Measurements from ENCODE around the gene NFRKB. TPM values are rescaled to one million over a fixed set of nuclear protein-coding genes. Genes with fewer than 3 reads are reported as not detected.

The NFRKB gene
- total and polyA plus RNA-seq, 2 of the 8 experiments (the other 6 are each of a cell fraction or from before 2014, with no cell fraction given) = 17.0 to 31.0 TPM

DNA sequence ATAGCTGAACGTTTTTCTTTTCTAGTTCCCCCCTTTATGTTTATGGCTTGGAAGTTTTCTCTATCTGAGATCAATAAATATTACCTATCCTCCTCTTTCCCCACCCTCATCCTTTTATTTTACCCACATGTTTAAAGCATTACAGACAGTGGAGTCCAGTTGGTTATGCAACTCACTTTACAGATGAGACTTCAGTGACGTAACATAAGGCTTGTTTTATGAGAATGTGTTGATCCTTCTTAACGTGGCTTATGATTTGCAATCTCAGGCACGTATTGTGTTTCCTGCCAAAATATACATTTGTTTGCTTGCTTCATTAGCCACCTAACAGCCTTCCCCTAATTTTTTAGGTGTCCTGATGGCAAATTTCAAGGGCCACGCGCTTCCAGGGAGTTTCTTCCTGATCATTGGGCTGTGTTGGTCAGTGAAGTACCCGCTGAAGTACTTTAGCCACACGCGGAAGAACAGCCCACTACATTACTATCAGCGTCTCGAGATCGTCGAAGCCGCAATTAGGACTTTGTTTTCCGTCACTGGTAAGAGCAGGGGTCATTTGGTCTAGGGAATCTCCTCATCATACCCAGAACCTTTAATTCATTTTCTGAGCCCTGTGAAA is 43.1 kb downstream of the NFRKB start:
- H4K20me1 ChIP-seq (replicated peaks in 1 of 2; ENCODE audit: control insufficient read depth in 1 of 2, insufficient read depth in 2 of 2, low read length in 2 of 2) = no peaks in the 10 kb centered on the region
- CTCF ChIA-PET (ENCODE audit: partially characterized antibody) = interaction anchor here (1.1 kb wide), 1 partner anchor 86 kb away, joined by 3 read pairs; no protein-coding TSS in a partner anchor
- POLR2A ChIA-PET (ENCODE audit: partially characterized antibody) = no interaction called here
- TF ChIP-seq EZH2 (IDR thresholded peaks at IDR 0.05; ENCODE audit: low read depth, low read length, severe bottlenecking) = no peak
- no peak for TF ChIP-seq JUND (IDR thresholded peaks at IDR 0.05; ENCODE audit: low read length)
- no peak for TF ChIP-seq TAF1 (IDR thresholded peaks at IDR 0.05; ENCODE audit: low read depth, low read length)
- no peak for TF ChIP-seq NANOG (IDR thresholded peaks at IDR 0.05; ENCODE audit: insufficient read depth, low read depth, low read length, poor library complexity, severe bottlenecking)
- no peak for TF ChIP-seq SIRT6 (IDR thresholded peaks at IDR 0.05; ENCODE audit: low read length)
- TF ChIP-seq ZNF274 (IDR thresholded peaks at IDR 0.05; ENCODE audit: borderline replicate concordance, extremely low read depth, low read length) = no peak
- TF ChIP-seq, protein P1, sequence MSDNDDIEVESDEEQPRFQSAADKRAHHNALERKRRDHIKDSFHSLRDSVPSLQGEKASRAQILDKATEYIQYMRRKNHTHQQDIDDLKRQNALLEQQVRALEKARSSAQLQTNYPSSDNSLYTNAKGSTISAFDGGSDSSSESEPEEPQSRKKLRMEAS (IDR thresholded peaks at IDR 0.05) = no peak
- no peak for TF ChIP-seq BRCA1 (IDR thresholded peaks at IDR 0.05; ENCODE audit: low read depth, low read length)
- TF ChIP-seq SUZ12 (IDR thresholded peaks at IDR 0.05; ENCODE audit: low read length) = no peak
- no peak for TF ChIP-seq GABPA (IDR thresholded peaks at IDR 0.05; ENCODE audit: borderline replicate concordance, insufficient read depth, low read length)
- TF ChIP-seq CBX5 (IDR thresholded peaks at IDR 0.05; ENCODE audit: low read depth, low read length) = no peak
- no peak for TF ChIP-seq NRF1 (IDR thresholded peaks at IDR 0.05; ENCODE audit: low read depth, low read length)
- TF ChIP-seq EGR1 (IDR thresholded peaks at IDR 0.05; ENCODE audit: borderline replicate concordance, low read depth, low read length) = no peak
- no peak for TF ChIP-seq CEBPB (IDR thresholded peaks at IDR 0.05; ENCODE audit: low read depth, low read length)
- no peak for TF ChIP-seq CREB1 (IDR thresholded peaks at IDR 0.05)

More for the DNA sequence above, 43.1 kb downstream of the NFRKB start:
- Histone ChIP-seq H3K4me3 (ENCODE audit: extremely low read depth in 1 of 4, insufficient read depth in 2 of 4, low read depth in 3 of 4, low read length in 4 of 4) (no peak overlapping the region), H2BK5ac (ENCODE audit: low read depth, low read length) (no peak overlapping the region), H2BK120ac (replicated peaks; ENCODE audit: low read depth, low read length) (no peak overlapping the region), H3K36me3 (ENCODE audit: control insufficient read depth in 2 of 4, insufficient read depth in 4 of 4, low read length in 3 of 4) (no peaks in the 10 kb centered on the region), H2BK20ac (ENCODE audit: low read length) (no peak overlapping the region), H3K9ac (replicated peaks in 1 of 4; ENCODE audit: extremely low read depth in 1 of 4, low read depth in 3 of 4, low read length in 3 of 4) (no peak overlapping the region), H3K18ac (ENCODE audit: extremely low read depth, low read length) (no peak overlapping the region), H3K23ac (ENCODE audit: insufficient read length) (no peak overlapping the region), H3K4me1 (replicated peaks in 1 of 4; ENCODE audit: control insufficient read depth in 3 of 4, insufficient read depth in 4 of 4, low read length in 3 of 4) (no peaks in the 10 kb centered on the region; a peak in 1 of 7 replicates), H2BK12ac (ENCODE audit: low read depth, low read length) (no peak overlapping the region), H3K27me3 (replicated peaks in 1 of 4; ENCODE audit: control insufficient read depth in 3 of 4, extremely low read depth in 1 of 4, insufficient read depth in 3 of 4, low read length in 3 of 4) (no peaks in the 10 kb centered on the region), H2BK15ac (ENCODE audit: low read length) (no peak overlapping the region), H3K79me2 (ENCODE audit: control insufficient read depth in 1 of 2, insufficient read depth in 2 of 2, low read length in 2 of 2) (no peaks in the 10 kb centered on the region), H2AK5ac (ENCODE audit: low read depth, low read length) (no peak overlapping the region), H3K4ac (replicated peaks; ENCODE audit: insufficient read length, low read depth, low read length) (no peak overlapping the region), H3K56ac (replicated peaks; ENCODE audit: insufficient read length, low read depth, low read length) (no peak overlapping the region), H3K4me2 (ENCODE audit: insufficient read depth in 1 of 2, low read depth in 2 of 2, low read length in 2 of 2) (no peak overlapping the region), H4K5ac (ENCODE audit: insufficient read length, low read depth, low read length) (no peak overlapping the region), H2AFZ (ENCODE audit: low read length) (no peak overlapping the region), H4K91ac (replicated peaks; ENCODE audit: insufficient read length, low read length) (no peak overlapping the region), H3K23me2 (ENCODE audit: low read depth, low read length) (no peaks in the 10 kb centered on the region), H3K14ac (ENCODE audit: insufficient read length) (no peak overlapping the region), H4K8ac (ENCODE audit: extremely low read depth, insufficient read depth, low read length) (no peak overlapping the region), H3K79me1 (ENCODE audit: low read depth, low read length) (no peaks in the 10 kb centered on the region), H3K27ac (ENCODE audit: low read depth, low read length) (no peak overlapping the region), H3K9me3 (ENCODE audit: insufficient read depth in 2 of 2, low read depth in 1 of 2, low read length in 1 of 2) (no peaks in the 10 kb centered on the region)
- DNase-seq (ENCODE audit: low read depth in 1 of 2, low spot score in 2 of 2) (no peak), FAIRE-seq (no peak)
- WGBS, 2 experiments (ENCODE audit: extremely low coverage in 1 of 2, insufficient coverage in 1 of 2, insufficient read length in 1 of 2, insufficient replicate concordance in 2 of 2, low coverage in 1 of 2, low lambda C conversion rate in 2 of 2, missing lambda C conversion rate in 1 of 2) = 91% methylated on average over 15 of the region's 15 CpGs; no CpG with 5 or more reads in 1 of the 2 experiments
